Body of pancreas (tissue), 4 donors: Measurements from ENCODE around the gene ENPP1.

ENCODE experiments used
- CTCF ChIP-seq, 7 experiments: fragments of 450-650 bp in 4 of 7; fragments of 200-600 bp in 3 of 7; sonication (generic) in 3 of 7; IDR thresholded peaks; one replicate each; pipeline ENCODE4 v1.5.1; 2016 to 2019; ENCODE audit warnings: antibody characterized with exemption in 7 of 7
- POLR2A ChIP-seq, 3 donors: fragments of 450-650 bp; IDR thresholded peaks; one replicate each; pipeline ENCODE4 v1.6.1; 2016; ENCODE audit warnings: antibody characterized with exemption in 3 of 3, mild to moderate bottlenecking in 2 of 3

- TF ChIP-seq CTCF (IDR thresholded peaks at IDR 0.05) (no peak), POLR2A (IDR thresholded peaks at IDR 0.05) (no peak)
Measured at GRCh38 chr6:131765804-131766135, 42.0 kb upstream of the ENPP1 start.
